WTC11 (cell line): ENCODE measurements around the gene PTPDC1. TPM values are rescaled to one million over a fixed set of nuclear protein-coding genes. Genes with fewer than 3 reads are reported as not detected.

Experiments used
- total RNA-seq: library from RNA; stranded (reverse); gene quantifications from 3 replicates; pipeline ENCODE4 v1.2.3, GENCODE V29; 2021

Gene PTPDC1
- total RNA-seq, 1 experiment from 2014 or later: 9.2 TPM

Other genes with a start within 250 kb of the PTPDC1 start
- 8.9 to 10.6 TPM (median 9.0 TPM) in 3 replicates for gene BARX1, start 129.1 kb upstream of the PTPDC1 start, total RNA-seq
- gene ZNF169, start 174.8 kb downstream of the PTPDC1 start, total RNA-seq: 5.0 to 5.5 TPM (median 5.3 TPM) in 3 replicates
- 0.15 to 0.55 TPM in 2 of 3 replicates, not detected in the other for gene NUTM2F, start 244.2 kb downstream of the PTPDC1 start, total RNA-seq